HG02852 (cell line): ENCODE measurements around the gene EVI2A.
A peak's percentile ranks its signal among the peaks of the same experiment; 100 is the strongest.
"Not testable (repeated sequence)": the region's sequence is repeated elsewhere in the genome, so short reads cannot be mapped to it uniquely, and the experiment has no call there.

ENCODE experiments used
- ATAC-seq: cut with Tn5 transposase; IDR thresholded peaks from one replicate; pipeline ENCODE4 v1.9.1; 2021; ENCODE audit warnings: mild to moderate bottlenecking, moderate library complexity; ENCODE audit not compliant: unreplicated experiment

The EVI2A gene, protein sequence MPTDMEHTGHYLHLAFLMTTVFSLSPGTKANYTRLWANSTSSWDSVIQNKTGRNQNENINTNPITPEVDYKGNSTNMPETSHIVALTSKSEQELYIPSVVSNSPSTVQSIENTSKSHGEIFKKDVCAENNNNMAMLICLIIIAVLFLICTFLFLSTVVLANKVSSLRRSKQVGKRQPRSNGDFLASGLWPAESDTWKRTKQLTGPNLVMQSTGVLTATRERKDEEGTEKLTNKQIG

GRCh38 chr17:31321481-31321880, at the start of gene EVI2A:
EVI2A (minus strand) TSS chr17:31321622; CDS start chr17:31319013, 2,609 bp downstream.
- ATAC-seq = peak; percentile 34

DNA sequence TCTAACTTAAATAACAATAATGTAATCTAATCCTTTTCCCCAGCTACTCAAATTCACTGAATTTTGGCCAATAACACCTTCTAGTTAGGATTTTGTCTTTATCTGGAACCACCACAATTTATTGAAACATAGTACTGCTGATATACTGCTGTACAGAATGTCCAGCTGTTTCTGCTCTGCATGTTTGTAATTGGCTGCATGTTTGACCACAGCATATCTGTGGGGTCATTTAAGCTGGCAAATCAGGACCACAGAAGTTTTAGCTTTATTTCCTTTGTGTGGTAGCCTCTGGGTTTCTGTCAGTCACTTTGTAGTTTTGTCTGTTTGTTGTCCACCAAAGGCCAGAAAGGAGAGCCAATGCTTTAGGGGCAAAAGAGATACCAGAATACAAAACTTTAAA, 47.8 kb upstream of the EVI2A start:
- no peak for ATAC-seq

DNA sequence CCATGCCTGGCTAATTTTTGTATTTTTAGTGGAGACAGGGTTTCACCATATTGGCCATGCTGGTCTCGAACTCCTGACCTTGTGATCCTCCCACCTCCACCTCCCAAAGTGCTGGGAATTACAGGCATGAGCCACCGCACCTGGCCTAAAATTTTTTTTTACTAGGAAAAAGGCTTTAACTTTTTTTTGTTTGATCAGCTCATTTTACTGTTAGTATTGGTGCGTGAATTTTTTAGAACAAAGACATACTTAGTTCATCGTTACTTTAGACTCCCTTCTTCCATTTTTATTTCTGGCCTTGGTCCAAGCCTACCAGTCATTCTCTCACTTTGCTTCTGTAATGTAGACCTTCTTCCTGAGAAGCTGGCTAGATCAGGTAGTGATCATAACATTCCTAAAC, 44.7 kb upstream of the EVI2A start:
- no peak for ATAC-seq

DNA sequence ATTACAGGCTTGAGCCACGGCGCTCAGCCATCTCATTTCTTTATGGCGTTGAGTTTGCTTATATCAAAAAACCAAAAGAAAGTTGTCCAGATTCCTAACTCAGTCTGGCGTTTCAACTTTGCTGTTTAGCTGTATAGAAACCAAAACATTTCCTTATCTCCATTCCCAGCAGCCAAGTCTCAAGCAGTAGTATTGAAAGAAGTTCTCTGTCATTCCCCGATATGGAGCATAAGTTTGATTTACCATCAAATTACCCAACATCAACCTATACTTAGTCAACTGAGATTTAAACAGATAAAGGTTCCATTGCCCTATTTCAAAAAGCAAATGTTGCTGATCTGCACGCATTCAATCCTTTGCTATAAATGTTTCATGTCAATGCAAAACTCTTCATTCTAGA, 42.6 kb upstream of the EVI2A start:
- ATAC-seq = no peak

GRCh38 chr17:31357839-31358394, 36.5 kb upstream of the EVI2A start:
- ATAC-seq = no peak

DNA sequence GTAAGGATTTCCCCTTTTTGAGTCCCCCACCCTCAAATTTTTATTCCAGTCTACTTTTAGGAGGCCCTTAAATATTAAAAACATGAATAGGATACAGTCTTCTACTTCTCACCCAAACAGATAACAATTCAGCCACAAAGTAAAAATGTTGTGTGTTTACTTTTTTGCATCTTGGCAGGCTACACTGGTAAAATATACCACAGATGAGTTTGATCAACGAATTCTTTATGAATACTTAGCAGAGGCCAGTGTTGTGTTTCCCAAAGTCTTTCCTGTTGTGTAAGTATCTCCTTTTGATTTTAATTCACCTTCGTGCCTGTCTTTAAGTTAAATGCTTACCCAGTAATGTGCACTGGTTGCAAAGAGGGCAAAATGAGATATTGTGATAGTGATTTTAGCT, 35.7 kb upstream of the EVI2A start:
- ATAC-seq = no peak

DNA sequence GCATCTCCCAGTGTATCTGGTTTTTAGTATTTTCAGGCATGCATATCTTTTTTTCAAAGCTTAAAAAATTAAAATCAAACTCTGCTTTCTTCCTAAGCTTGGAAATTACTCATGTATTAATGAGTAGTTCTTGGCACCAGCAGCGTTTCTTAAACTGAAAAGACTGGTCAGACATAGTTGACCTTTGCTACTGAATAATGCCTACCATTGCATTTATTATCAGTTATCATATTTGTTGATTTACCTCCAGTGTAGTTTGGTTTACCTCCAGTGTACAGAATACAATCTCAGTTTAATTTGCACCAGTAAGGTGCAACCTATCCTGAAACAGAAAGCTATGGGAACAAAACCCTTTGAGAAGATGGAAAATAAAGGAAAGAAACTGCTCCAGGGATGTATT, 34.5 kb upstream of the EVI2A start:
- ATAC-seq = no peak

DNA sequence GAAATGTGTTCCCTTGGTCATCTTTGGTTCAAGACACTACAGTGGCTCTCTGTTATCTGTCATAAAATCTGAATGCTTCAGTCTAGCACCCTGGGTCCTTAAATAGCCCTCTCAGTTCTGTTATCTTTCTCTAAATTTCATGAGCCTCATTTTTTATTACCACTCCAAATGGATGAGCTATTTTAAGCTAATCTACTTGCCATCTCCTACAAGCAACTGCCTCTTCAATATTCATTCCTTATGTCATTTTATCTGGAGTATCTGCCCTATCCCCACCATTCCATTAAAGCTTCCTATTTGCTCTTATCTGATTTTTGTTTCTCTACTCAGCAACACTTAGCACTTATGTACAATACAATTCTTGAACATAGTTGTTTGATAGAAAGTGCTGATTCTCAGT, 28.0 kb upstream of the EVI2A start:
- no peak for ATAC-seq

DNA sequence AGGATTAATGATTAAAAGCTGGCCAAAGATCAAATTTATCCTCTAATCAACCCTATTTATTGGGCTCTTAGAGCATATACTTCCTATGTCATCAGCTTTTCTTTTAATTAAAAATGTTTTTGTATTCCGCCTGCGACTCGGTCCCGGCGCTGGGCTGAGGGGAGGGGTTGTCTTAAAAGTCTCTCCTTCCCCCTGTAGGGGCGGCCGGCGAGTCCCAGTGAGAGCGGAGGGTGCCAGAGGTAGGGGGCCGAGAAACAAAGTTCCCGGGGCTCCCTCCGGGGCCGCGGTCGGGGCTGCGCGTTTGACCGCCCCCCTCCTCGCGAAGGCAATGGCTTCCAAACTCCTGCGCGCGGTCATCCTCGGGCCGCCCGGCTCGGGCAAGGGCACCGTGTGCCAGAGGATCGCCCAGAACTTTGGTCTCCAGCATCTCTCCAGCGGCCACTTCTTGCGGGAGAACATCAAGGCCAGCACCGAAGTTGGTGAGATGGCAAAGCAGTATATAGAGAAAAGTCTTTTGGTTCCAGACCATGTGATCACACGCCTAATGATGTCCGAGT, 23.8 kb upstream of the EVI2A start:
- not testable (repeated sequence) for ATAC-seq

GRCh38 chr17:31339906-31340661, 18.7 kb upstream of the EVI2A start:
- ATAC-seq = no peak

DNA sequence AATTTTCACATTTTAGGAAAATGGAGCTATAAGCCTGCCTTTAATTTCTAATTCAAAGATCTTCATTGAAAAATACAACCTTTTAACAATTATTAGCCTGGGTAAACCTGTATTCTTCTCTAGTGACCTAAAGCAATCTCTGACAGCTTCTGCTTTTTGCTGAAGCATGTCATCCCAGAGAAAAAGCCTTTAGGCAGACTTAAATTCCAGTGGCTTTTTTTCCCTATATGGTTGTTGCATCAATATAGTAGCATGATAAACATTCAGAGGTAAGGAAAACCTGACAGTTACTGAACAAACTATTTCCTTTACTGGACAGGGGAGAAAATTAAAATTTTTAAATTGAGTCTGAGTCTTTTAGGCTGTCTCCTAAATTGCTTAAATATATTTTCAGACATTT, 7.8 kb upstream of the EVI2A start:
- ATAC-seq = no peak

- ATAC-seq = no peak
Observed at GRCh38 chr17:31328160-31328535, 6.7 kb upstream of the EVI2A start.

GRCh38 chr17:31327534-31328159, 6.2 kb upstream of the EVI2A start:
- no peak for ATAC-seq

GRCh38 chr17:31323551-31323950, 2.1 kb upstream of the EVI2A start:
- ATAC-seq = no peak

DNA sequence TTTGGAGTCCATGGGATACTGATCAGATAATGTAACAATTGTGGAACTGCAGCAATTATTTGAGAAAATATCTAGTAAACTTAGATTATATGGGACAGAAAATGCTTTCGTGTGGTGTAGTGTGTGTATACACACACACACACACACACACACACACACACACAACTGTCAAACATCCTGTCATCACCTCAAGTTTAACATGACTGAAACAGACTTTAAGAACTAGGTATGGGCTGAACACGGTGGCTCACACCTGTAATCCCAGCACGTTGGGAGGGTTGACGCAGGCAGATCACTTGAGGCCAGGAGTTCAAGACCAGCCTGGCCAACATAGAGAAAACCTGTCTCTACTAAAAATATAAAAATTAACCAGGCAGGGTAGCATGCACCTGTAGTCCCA, 544 bp upstream of the EVI2A start:
- no peak for ATAC-seq

- ATAC-seq = no peak
Observed at GRCh38 chr17:31320791-31321190, 631 bp downstream of the EVI2A start.

- no peak for ATAC-seq
Observed at GRCh38 chr17:31320241-31320640, 1.2 kb downstream of the EVI2A start.

DNA sequence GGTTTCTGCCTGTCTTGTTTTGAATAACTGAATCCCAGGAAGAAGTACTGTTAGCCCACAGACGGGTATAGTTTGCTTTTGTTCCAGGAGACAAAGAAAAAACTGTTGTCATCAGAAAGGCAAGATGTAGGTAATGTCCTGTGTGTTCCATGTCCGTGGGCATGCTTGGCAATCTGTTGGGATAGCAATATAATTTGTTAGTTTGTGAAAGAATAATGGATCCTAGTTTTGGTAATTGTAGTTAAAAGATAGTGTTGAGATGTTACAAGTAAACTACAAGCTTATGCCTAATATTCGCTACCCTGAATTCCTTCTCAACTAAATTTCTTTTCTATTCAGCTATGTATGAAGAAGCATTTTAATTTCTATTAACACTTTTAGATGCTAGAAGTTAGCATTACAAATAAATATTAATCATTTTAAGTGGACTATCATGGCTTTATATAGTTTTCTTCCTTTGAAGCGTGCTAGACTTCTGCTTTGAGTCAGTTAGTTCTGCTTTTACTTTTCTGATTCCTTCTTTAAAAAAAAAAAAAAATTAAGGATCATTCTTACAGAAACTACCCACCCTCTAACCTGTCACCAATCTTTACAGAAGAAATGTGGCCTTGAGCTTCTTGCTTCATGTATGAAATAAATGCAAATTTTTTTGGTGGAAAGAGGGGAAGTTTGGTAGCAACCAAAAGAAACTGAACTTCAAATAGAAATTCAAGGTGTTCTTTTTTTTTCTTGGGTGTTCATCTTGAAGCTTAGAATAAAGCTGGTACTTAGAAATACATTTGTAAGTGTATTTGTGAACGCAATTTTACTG, 2.4 kb downstream of the EVI2A start:
- peak; percentile 5 for ATAC-seq

- peak; percentile 41 for ATAC-seq
Observed at GRCh38 chr17:31318298-31318801, 3.1 kb downstream of the EVI2A start.

- ATAC-seq = no peak
Observed at GRCh38 chr17:31314782-31315100, 6.7 kb downstream of the EVI2A start.
